MM.1S (cell line): ENCODE measurements around the gene SLFN14.

ENCODE experiments used
- CTCF ChIP-seq: fragments of 300-600 bp; sonication (generic); IDR thresholded peaks from 2 replicates; pipeline ENCODE4 v1.5.1; 2016; ENCODE audit warnings: antibody characterized with exemption, low read length, mixed read lengths
- EZH2 ChIP-seq: fragments of 300-600 bp; sonication (generic); optimal IDR thresholded peaks from 2 replicates; pipeline ENCODE3; 2017; ENCODE audit warnings: low read depth, mild to moderate bottlenecking, antibody characterized with exemption, low read length, mixed read lengths
- EZH2phosphoT487 ChIP-seq: fragments of 300-600 bp; sonication (generic); IDR thresholded peaks from 2 replicates; pipeline ENCODE4 v1.6.1; 2018; ENCODE audit warnings: antibody characterized with exemption, low read length

- TF ChIP-seq CTCF (no peak), EZH2 (no peak), EZH2phosphoT487 (no peak)
These were observed 12.3 kb downstream of the SLFN14 start for GRCh38 chr17:35548208-35548810.
